ENCODE measurements around the gene CELF2. TPM values are rescaled to one million over a fixed set of nuclear protein-coding genes. Genes with fewer than 3 reads are reported as not detected.

CELF2 gene
- total and polyA plus RNA-seq, 2 experiments from 2014 or later = 16.6 to 26.9 TPM

- H3K27me3 ChIP-seq = no peaks in the 10 kb centered on the region
- no peaks in the 10 kb centered on the region for H3K4me1 ChIP-seq (ENCODE audit: insufficient read depth)
- TF ChIP-seq EZH2 (IDR thresholded peaks at IDR 0.05; ENCODE audit: borderline replicate concordance) = no peak
- TF ChIP-seq CTCF (IDR thresholded peaks at IDR 0.05; ENCODE audit: poor library complexity) = no peak
- TF ChIP-seq EZH2phosphoT487 (IDR thresholded peaks at IDR 0.05; ENCODE audit: low read depth, severe bottlenecking, unreplicated experiment) = no peak
- no peak overlapping the region for H3K4me3 ChIP-seq
- H3K9me3 ChIP-seq (ENCODE audit: low read depth) = no peaks in the 10 kb centered on the region
- no peaks in the 10 kb centered on the region for H3K9me2 ChIP-seq (replicated peaks; ENCODE audit: insufficient read depth)
- H3K27ac ChIP-seq = no peak overlapping the region
- 94% methylated on average over 13 of the region's 13 CpGs for WGBS (ENCODE audit: low lambda C conversion rate, missing lambda C conversion rate)
- H3K79me2 ChIP-seq = no peaks in the 10 kb centered on the region
- no peak overlapping the region for H2AFZ ChIP-seq
- no peak for DNase-seq (ENCODE audit: low spot score)
- no peaks in the 10 kb centered on the region for H3K36me3 ChIP-seq (replicated peaks; ENCODE audit: insufficient read depth, low read depth)
- H4K20me1 ChIP-seq (ENCODE audit: insufficient read depth, poor library complexity, severe bottlenecking) = no peaks in the 10 kb centered on the region
- H3K4me2 ChIP-seq = no peak overlapping the region
These were observed 192.7 kb downstream of the CELF2 start for GRCh38 chr10:11210211-11210922.

GRCh38 chr10:11212288-11213085 lies 194.8 kb downstream of the CELF2 start:
- no peak overlapping the region for H3K4me3 ChIP-seq
- WGBS (ENCODE audit: low lambda C conversion rate, missing lambda C conversion rate) = 78% methylated on average over 7 of the region's 7 CpGs
- H4K20me1 ChIP-seq (ENCODE audit: insufficient read depth, poor library complexity, severe bottlenecking) = no peaks in the 10 kb centered on the region
- H2AFZ ChIP-seq = no peak overlapping the region
- no peak overlapping the region for H3K27ac ChIP-seq
- no peaks in the 10 kb centered on the region for H3K4me1 ChIP-seq (ENCODE audit: insufficient read depth)
- H3K4me2 ChIP-seq = no peak overlapping the region
- no peaks in the 10 kb centered on the region for H3K79me2 ChIP-seq
- no peaks in the 10 kb centered on the region for H3K9me3 ChIP-seq (ENCODE audit: low read depth)
- no peaks in the 10 kb centered on the region for H3K27me3 ChIP-seq
- no peak for DNase-seq (ENCODE audit: low spot score)
- H3K9me2 ChIP-seq (replicated peaks; ENCODE audit: insufficient read depth) = no peaks in the 10 kb centered on the region
- no peaks in the 10 kb centered on the region for H3K36me3 ChIP-seq (replicated peaks; ENCODE audit: insufficient read depth, low read depth)
- no peak for TF ChIP-seq EZH2 (IDR thresholded peaks at IDR 0.05; ENCODE audit: borderline replicate concordance)
- no peak for TF ChIP-seq EZH2phosphoT487 (IDR thresholded peaks at IDR 0.05; ENCODE audit: low read depth, severe bottlenecking, unreplicated experiment)
- TF ChIP-seq CTCF (IDR thresholded peaks at IDR 0.05; ENCODE audit: poor library complexity) = no peak

- no peak overlapping the region for H3K4me2 ChIP-seq
- H3K9me3 ChIP-seq (ENCODE audit: low read depth) = no peaks in the 10 kb centered on the region
- H3K36me3 ChIP-seq (replicated peaks; ENCODE audit: insufficient read depth, low read depth) = no peaks in the 10 kb centered on the region
- no peak overlapping the region for H2AFZ ChIP-seq
- H4K20me1 ChIP-seq (ENCODE audit: insufficient read depth, poor library complexity, severe bottlenecking) = no peaks in the 10 kb centered on the region
- H3K27ac ChIP-seq = no peak overlapping the region
- DNase-seq (ENCODE audit: low spot score) = no peak
- no peaks in the 10 kb centered on the region for H3K9me2 ChIP-seq (replicated peaks; ENCODE audit: insufficient read depth)
- no peak overlapping the region for H3K4me3 ChIP-seq
- TF ChIP-seq EZH2phosphoT487 (IDR thresholded peaks at IDR 0.05; ENCODE audit: low read depth, severe bottlenecking, unreplicated experiment) (no peak), CTCF (IDR thresholded peaks at IDR 0.05; ENCODE audit: poor library complexity) (no peak), EZH2 (IDR thresholded peaks at IDR 0.05; ENCODE audit: borderline replicate concordance) (no peak)
- no peaks in the 10 kb centered on the region for H3K27me3 ChIP-seq
- H3K79me2 ChIP-seq = no peaks in the 10 kb centered on the region
- H3K4me1 ChIP-seq (ENCODE audit: insufficient read depth) = no peaks in the 10 kb centered on the region
- 89% methylated on average over 4 of the region's 4 CpGs for WGBS (ENCODE audit: low lambda C conversion rate, missing lambda C conversion rate)
These were observed 195.5 kb downstream of the CELF2 start for GRCh38 chr10:11213137-11213536.

All from hepatocyte (in vitro differentiated cells).